ENCODE measurements around the gene CUX1. TPM values are rescaled to one million over a fixed set of nuclear protein-coding genes. Genes with fewer than 3 reads are reported as not detected.

The CUX1 gene
- total RNA-seq, 1 donor from 2014 or later, result 46.5 TPM

- DNase-seq (ENCODE audit: low read depth), result no peak
Measured at GRCh38 chr7:102065226-102065625, 247.8 kb downstream of the CUX1 start.

DNA sequence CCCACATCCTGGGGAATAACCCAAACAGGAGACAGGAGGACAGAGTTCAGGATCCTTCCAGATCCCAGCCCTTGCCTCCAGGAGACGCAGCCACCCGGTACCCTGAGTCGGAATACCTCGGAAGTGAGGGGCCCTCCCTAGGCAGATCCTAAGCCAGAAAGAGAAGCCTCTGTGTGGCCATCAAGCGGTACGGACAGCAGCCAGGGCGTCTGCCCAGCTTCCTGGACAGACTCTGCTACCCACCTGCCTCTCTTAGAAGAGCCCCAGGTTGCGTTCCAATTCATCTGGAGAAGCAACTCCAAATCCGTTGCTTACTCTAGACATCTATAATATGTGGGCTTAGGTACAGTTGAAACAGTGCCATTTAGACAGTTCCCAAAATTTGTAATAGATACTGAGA is 249.1 kb downstream of the CUX1 start:
- DNase-seq (ENCODE audit: low read depth), result no peak

DNA sequence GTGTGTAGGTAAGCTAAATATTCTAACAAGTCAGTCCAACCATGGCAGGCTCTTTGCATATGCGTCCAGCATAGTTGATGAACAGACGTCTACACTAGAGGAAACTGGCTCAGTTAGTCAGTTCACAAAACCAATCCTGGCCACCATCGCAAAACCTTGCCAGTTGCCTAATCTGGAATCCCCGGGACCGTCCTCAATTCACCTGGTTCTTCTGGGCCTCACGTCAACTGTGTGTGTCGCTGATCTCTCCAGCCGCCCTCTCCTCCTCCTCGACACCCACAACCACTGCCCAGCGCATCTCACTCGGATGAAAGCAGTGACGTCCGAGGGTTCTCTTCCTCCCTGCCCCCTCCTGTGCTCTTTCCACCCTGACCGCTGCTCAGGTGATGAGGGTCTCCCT is 251.4 kb downstream of the CUX1 start:
- DNase-seq (ENCODE audit: low read depth), result no peak

DNA sequence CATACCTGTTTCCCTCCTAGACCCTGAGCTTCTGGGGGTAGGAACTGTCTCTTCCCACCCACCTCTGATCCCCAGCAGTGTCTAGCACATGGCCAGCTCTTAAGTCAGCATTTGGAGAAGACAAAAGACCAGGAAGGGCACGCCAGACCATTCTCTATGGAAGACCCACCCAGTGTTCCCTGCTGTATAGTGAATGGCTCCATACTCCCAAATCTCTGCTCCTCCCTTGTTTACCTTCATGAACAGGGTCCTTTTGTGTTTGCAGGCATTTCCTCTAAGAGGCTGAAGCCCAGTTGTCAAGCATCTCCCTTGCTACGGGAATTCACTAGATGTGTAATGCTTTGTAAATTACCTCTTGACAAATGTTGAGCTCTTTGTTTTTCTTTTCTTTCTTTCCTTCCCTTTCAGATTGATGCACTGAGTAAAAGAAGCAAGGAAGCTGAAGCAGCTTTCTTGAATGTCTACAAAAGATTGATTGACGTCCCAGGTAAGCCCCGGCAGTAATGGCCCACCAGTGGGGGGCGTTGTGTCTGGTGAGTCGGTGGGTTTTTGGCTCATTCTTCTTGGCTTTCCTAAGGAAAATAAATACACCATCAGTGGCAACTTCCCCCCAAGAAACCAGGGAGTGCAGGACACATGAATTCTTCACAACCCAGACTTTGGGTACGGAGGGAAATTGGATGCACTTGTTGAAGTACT is 252.7 kb downstream of the CUX1 start:
- DNase-seq (ENCODE audit: low read depth), result no peak

DNA sequence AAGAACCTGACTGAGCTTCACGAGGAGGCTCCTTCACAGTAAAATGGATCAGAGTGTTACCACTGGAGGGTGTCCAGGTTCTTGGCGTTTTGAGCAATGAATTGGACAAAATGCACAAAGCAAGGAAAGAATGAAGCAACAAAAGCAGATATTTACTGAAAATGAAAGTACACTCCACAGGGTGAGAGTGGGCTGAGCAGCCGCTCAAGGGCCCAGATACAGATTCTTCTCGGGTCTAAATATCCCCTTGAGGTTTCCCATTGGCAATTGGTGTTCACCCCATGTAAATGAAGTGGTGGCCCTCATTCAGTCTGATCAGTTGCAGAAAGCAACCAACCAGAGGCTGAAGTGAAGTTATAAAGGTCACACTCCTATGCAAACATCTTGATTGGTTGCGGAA is 254.6 kb downstream of the CUX1 start:
- DNase-seq (ENCODE audit: low read depth), result no peak

- no peak for DNase-seq (ENCODE audit: low read depth)
Measured at GRCh38 chr7:102072636-102073209, 255.3 kb downstream of the CUX1 start.

- no peak for DNase-seq (ENCODE audit: low read depth)
Measured at GRCh38 chr7:102073931-102074880, 256.8 kb downstream of the CUX1 start.

- DNase-seq (ENCODE audit: low read depth), result no peak
Measured at GRCh38 chr7:102075126-102075525, 257.7 kb downstream of the CUX1 start.

DNA sequence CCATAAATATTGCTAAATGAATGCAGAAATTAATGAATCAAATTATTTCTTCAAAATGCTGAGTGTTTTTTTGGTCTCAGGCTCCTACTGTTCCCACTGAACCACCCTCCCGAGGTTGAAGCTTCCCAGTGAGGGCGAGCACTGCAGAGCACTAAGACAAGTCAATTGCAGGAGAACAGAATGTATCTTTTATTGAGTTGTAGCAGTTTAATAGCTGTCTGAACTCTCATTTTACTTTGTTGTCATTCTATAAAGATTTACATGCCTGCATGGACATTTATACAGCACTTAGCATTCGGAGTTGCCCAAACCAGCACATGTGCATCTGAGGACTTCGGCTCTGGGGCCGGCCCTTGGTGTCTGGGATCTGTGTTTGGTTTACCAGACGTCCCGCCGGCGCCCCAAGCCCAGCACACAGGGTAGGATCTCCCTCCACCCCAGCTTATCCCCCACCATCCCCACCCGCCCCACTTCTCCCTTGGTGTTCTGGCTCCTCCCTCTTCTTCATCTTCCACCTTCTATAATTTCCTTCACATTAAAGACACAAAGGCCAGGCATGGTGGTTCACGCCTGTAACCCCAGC is 258.2 kb downstream of the CUX1 start:
- DNase-seq (ENCODE audit: low read depth), result no peak

GRCh38 chr7:102077081-102077480 is 259.7 kb downstream of the CUX1 start:
- peak; percentile 11 for DNase-seq (ENCODE audit: low read depth)

DNA sequence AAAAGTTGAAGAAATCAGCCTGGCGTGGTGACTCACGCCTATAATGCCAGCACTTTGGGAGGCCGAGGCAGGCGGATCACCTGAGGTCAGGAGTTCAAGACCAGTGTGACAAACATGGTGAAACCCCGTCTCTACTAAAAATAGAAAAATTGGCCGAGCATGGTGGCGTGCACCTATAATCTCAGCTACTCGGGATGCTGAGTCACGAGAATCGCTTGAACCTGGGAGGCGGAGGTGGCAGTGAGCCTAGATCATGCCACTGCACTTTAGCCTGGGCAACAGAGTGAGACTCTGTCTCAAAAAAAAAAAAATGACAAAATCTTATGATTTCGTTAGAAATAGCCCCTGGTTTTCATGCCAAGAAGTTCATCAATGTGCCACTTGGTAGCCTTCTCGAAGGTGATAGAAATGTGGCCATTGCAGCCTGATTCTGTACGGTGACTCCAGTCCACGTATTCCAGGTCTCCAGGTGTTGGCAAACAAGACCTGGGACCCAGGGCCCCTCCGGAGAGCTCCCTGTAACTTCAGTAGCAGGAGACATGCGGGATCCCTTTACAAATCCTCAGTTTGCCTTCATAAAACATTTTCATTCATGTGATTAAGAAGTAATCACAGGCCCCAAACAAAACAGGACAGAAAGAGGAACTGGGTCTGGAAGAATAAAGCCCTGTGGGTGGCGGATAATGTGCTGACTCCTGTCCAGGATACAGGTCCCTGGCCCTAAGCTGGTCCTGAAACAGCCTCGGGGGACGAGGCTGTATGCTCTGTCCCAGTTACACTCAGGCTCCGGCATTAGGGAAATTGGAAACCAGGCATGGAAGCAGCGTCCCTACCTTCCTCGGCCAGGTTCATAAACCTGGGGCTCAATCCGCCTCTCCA is 262.0 kb downstream of the CUX1 start:
- DNase-seq (ENCODE audit: low read depth), result no peak

GRCh38 chr7:102080019-102080433 is 262.6 kb downstream of the CUX1 start:
- no peak for DNase-seq (ENCODE audit: low read depth)

- DNase-seq (ENCODE audit: low read depth), result no peak
Measured at GRCh38 chr7:102080434-102081243, 263.2 kb downstream of the CUX1 start.

GRCh38 chr7:102081244-102081627 is 263.8 kb downstream of the CUX1 start:
- DNase-seq (ENCODE audit: low read depth), result no peak

- no peak for DNase-seq (ENCODE audit: low read depth)
Measured at GRCh38 chr7:102082693-102083368, 265.4 kb downstream of the CUX1 start.

- peak; percentile 11 for DNase-seq (ENCODE audit: low read depth)
Measured at GRCh38 chr7:102085218-102085772, 267.9 kb downstream of the CUX1 start.

DNA sequence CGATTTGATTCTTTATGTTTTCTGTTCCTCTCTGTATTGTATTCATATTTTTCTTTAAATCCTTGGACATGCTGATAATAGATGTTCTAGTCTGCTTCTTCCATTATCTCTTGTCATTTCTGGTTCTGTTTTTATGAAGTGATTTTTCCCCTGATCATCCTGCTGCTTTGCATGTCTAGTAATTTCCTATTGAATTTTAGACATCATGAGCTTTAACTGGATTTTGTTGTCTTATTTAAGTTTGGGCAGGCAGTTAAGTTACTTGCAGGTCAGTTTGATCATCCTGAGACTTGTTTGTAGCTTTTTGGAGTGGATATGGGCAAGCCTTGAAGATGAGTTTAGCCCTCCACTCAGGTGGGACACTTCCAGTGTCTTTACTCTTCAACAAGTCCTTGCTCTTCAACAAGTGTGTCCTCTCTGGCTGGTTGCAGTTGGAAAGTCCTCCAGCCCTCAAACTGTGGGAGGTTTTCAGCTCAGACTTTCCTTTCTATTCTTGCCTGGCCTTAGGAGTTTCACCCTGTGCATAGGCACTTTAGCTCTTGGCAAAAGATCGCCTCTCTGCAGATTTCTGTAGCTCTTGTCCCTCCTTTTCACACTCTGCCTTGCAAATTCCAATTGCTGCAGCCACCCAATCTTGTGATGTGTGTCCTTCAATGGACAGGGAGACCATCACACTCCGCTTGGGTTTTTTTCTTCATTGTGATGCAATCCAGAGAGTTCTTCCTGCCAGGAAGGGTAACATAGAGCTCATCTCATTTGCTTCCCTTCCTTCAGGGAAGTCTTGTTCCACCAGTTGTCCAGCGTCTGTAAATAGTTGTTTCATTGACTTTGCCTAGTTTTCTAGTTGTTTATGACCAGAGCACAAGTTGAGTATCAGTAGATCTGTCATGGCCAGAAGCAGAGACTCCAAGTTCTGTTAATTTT is 272.0 kb downstream of the CUX1 start:
- no peak for DNase-seq (ENCODE audit: low read depth)

Data from myocyte (in vitro differentiated cells).